K562 (cell line): ENCODE data around the gene GBX1. TPM values are rescaled to one million over a fixed set of nuclear protein-coding genes. Genes with fewer than 3 reads are reported as not detected.
A peak's percentile ranks its signal among the peaks of the same experiment; 100 is the strongest.

Source experiments
- CHD4 ChIP-seq: fragments of 200-600 bp; sonication (generic); IDR thresholded peaks from 3 replicates; pipeline ENCODE4 v1.6.1; 2012; ENCODE audit warnings: low read depth, mild to moderate bottlenecking, mixed read lengths, low read length, inconsistent platforms; ENCODE audit not compliant: insufficient read depth, insufficient replicate concordance, poor library complexity, severe bottlenecking
- CREBBP ChIP-seq: IDR thresholded peaks from one replicate; pipeline ENCODE4 v1.6.1; 2012; ENCODE audit warnings: low read depth, mild to moderate bottlenecking, control low read depth, inconsistent platforms, low read length
- ELF4 ChIP-seq: fragments of 450-650 bp; formaldehyde crosslinking; IDR thresholded peaks from 2 replicates; pipeline ENCODE4 v1.4.0; 2022; ENCODE audit warnings: missing genetic modification characterization
- FOXK1 ChIP-seq: sonication (generic); formaldehyde crosslinking; IDR thresholded peaks from 2 replicates; pipeline ENCODE4 v1.8.0; 2022; ENCODE audit warnings: missing genetic modification reagents, mild to moderate bottlenecking, borderline replicate concordance
- HDAC8 ChIP-seq: fragments of 450-650 bp; IDR thresholded peaks from 2 replicates; pipeline ENCODE4 v1.6.1; 2016; ENCODE audit warnings: mild to moderate bottlenecking, missing genetic modification characterization, moderate library complexity, missing compliant biosample characterization
- HNRNPL ChIP-seq: fragments of 200-400 bp; formaldehyde crosslinking; IDR thresholded peaks from 2 replicates; pipeline ENCODE4 v1.6.1; 2017; ENCODE audit warnings: low read depth, mild to moderate bottlenecking, low read length
- JUNB ChIP-seq: fragments of 450-650 bp; formaldehyde crosslinking; conservative IDR thresholded peaks from 2 replicates; pipeline ENCODE4 v1.4.0; 2020; ENCODE audit warnings: mild to moderate bottlenecking
- KHSRP ChIP-seq: fragments of 450-650 bp; IDR thresholded peaks from 2 replicates; pipeline ENCODE4 v1.6.1; 2017
- KLF10 ChIP-seq: fragments of 250-450 bp; sonication (Bioruptor Pico); IDR thresholded peaks from 2 replicates; pipeline ENCODE4 v1.6.1; 2021; ENCODE audit warnings: matching md5 sums
- PPARD ChIP-seq: fragments of 250-450 bp; sonication (Bioruptor Pico); IDR thresholded peaks from 2 replicates; pipeline ENCODE4 v1.8.0; 2022; ENCODE audit warnings: inconsistent platforms, mild to moderate bottlenecking, moderate library complexity
- RBM34 ChIP-seq: fragments of 200-400 bp; formaldehyde crosslinking; IDR thresholded peaks from 2 replicates; pipeline ENCODE4 v1.6.1; 2018; ENCODE audit warnings: low read length, borderline replicate concordance; ENCODE audit not compliant: insufficient read depth
- SMARCA5 ChIP-seq: fragments of 450-650 bp; IDR thresholded peaks from 2 replicates; pipeline ENCODE4 v1.6.1; 2016
- SPI1 ChIP-seq: IDR thresholded peaks from 2 replicates; pipeline ENCODE4 v1.6.1; 2011; ENCODE audit warnings: low read depth, low read length, control low read depth, borderline replicate concordance
- SREBF2 ChIP-seq: sonication (generic); formaldehyde crosslinking; IDR thresholded peaks from 2 replicates; pipeline ENCODE4 v1.4.0; 2020; ENCODE audit warnings: mild to moderate bottlenecking, missing genetic modification reagents
- YBX1 ChIP-seq: fragments of 450-650 bp; IDR thresholded peaks from 2 replicates; pipeline ENCODE4 v1.7.1; 2016; ENCODE audit warnings: mild to moderate bottlenecking
- ZBTB7A ChIP-seq: IDR thresholded peaks from 2 replicates; pipeline ENCODE4 v1.6.1; 2011; ENCODE audit warnings: low read depth, mild to moderate bottlenecking, low read length, moderate library complexity, borderline replicate concordance; ENCODE audit not compliant: control insufficient read depth
- ZNF311 ChIP-seq: fragments of 250-450 bp; sonication (Bioruptor Pico); IDR thresholded peaks from 2 replicates; pipeline ENCODE4 v1.4.0; 2020; ENCODE audit warnings: mild to moderate bottlenecking, moderate library complexity
- polyA plus RNA-seq, 8 experiments: library from polyadenylated mRNA; depleted of rRNA in 4 of 8; stranded (reverse) in 5 of 8; unstranded in 3 of 8; fragments of >200 nt; fragmentation: Nextera tagmentation in 2 of 8; fragmentation: Illumina TruSeq in 1 of 8; extraction: Ambion mirVana in 2 of 8; extraction: Trizol in 1 of 8; gene quantifications; 2 replicates each; pipeline versions ENCODE4 v1.2.1 to v1.2.3, GENCODE V29; 2011 to 2014; ENCODE audit warnings: inconsistent platforms in 1 of 8, missing spikeins in 1 of 8
- total RNA-seq, 7 experiments: library from RNA; depleted of rRNA in 6 of 7; stranded (reverse); fragments of >200 nt in 6 of 7; fragmentation: Illumina TruSeq in 2 of 7; extraction: Trizol in 2 of 7; gene quantifications; 2 replicates each; pipeline versions ENCODE4 v1.2.1 to v1.2.3, GENCODE V29; 2011 to 2021; ENCODE audit warnings: low replicate concordance in 1 of 7
- TF ChIP-seq, protein P1 (sequence below): fragments of 250-450 bp; sonication (Bioruptor Pico); IDR thresholded peaks from 2 replicates; pipeline ENCODE4 v1.8.0; 2022; ENCODE audit warnings: inconsistent platforms, mild to moderate bottlenecking, moderate library complexity, borderline replicate concordance
- TF ChIP-seq, protein P2 (sequence below): fragments of 250-450 bp; sonication (Bioruptor Pico); IDR thresholded peaks from 2 replicates; pipeline ENCODE4 v1.8.0; 2022; ENCODE audit warnings: moderate library complexity, mild to moderate bottlenecking, inconsistent platforms
- TF ChIP-seq, protein P3 (sequence below), 2 experiments: fragments of 450-650 bp in 1 of 2; sonication (generic) in 1 of 2; formaldehyde crosslinking in 1 of 2; IDR thresholded peaks in 1 of 2; conservative IDR thresholded peaks in 1 of 2; 2 replicates each; pipeline versions ENCODE4 v1.6.1 to v1.8.1; 2016 to 2023; ENCODE audit warnings: mild to moderate bottlenecking in 2 of 2, moderate library complexity in 2 of 2, inconsistent platforms in 1 of 2, missing genetic modification reagents in 1 of 2
- TF ChIP-seq, protein P4 (sequence below): sonication (generic); formaldehyde crosslinking; IDR thresholded peaks from 2 replicates; pipeline ENCODE4 v1.8.0; 2023; ENCODE audit warnings: mild to moderate bottlenecking, missing genetic modification reagents
- TF ChIP-seq, protein P5 (sequence below): fragments of 250-450 bp; sonication (Bioruptor Pico); IDR thresholded peaks from 2 replicates; pipeline ENCODE4 v1.8.0; 2021; ENCODE audit warnings: moderate library complexity, mild to moderate bottlenecking, inconsistent platforms
- TF ChIP-seq, protein P6 (sequence below): sonication (generic); formaldehyde crosslinking; IDR thresholded peaks from 2 replicates; pipeline ENCODE4 v1.8.0; 2022; ENCODE audit warnings: mild to moderate bottlenecking, missing genetic modification reagents

GBX1 gene
- total and polyA plus RNA-seq, 9 of the 15 experiments (the other 6 are each of a cell fraction or from before 2014, with no cell fraction given), result not detected

DNA sequence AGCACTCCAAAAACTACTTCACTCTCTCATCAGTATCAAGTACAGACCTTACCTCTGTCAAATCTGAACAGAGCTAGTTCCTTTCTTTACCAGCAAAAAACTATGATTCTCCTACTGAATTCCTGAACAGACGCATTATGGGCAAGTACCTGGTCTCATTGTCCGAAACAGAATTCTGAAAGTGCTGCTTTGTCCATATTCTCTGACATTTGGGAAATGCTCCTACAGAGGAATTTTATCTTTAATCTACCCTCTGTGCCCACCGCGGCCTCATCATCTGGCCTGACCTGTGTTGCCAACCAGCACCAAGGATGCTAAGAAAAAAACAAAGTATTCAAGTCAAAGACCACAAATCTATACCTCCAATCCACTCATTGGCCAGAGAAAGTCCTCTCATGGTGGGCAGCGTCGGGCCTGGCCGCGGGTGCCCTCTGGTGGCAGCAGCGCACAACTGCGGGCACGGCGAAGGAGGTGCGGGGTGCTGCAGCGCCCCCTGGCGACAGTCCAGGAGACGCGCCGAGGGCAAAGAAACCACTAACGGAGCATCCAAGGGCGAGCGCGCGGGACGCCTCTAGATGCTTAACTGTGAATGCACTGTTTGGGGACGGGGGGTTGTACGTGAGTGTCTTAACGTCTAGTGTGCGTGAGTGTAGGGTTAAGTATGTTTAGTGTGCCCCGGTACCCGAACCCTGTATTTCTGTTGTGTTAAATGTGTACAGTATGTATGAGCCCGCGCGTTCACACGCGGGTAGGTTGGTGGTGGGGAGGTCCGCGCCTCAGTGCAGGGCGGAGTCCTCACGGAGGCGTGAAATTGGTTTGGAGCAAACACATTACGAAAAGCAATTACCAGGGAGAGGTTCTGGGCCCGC lies 5.0 kb upstream of the GBX1 start (continued):
- TF ChIP-seq, protein P1, sequence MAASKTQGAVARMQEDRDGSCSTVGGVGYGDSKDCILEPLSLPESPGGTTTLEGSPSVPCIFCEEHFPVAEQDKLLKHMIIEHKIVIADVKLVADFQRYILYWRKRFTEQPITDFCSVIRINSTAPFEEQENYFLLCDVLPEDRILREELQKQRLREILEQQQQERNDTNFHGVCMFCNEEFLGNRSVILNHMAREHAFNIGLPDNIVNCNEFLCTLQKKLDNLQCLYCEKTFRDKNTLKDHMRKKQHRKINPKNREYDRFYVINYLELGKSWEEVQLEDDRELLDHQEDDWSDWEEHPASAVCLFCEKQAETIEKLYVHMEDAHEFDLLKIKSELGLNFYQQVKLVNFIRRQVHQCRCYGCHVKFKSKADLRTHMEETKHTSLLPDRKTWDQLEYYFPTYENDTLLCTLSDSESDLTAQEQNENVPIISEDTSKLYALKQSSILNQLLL (CRISPR knock-in tag), result no peak
- TF ChIP-seq ZBTB7A, result peak; percentile 76
- no peak for TF ChIP-seq JUNB
- TF ChIP-seq CHD4, result no peak
- TF ChIP-seq, protein P2, sequence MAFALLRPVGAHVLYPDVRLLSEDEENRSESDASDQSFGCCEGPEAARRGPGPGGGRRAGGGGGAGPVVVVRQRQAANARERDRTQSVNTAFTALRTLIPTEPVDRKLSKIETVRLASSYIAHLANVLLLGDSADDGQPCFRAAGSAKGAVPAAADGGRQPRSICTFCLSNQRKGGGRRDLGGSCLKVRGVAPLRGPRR (CRISPR knock-in tag), result no peak
- no peak for TF ChIP-seq FOXK1 (CRISPR knock-in tag)
- no peak for TF ChIP-seq SPI1
- no peak for TF ChIP-seq ELF4 (CRISPR knock-in tag)
- TF ChIP-seq, protein P3, sequence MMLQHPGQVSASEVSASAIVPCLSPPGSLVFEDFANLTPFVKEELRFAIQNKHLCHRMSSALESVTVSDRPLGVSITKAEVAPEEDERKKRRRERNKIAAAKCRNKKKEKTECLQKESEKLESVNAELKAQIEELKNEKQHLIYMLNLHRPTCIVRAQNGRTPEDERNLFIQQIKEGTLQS (IDR thresholded peaks at IDR 0.05), result no peak
- TF ChIP-seq, protein P3 (CRISPR knock-in tag; conservative IDR thresholded peaks at IDR 0.05), result peak; percentile 84
- TF ChIP-seq SMARCA5, result no peak
- TF ChIP-seq SREBF2 (CRISPR knock-in tag), result no peak
- no peak for TF ChIP-seq PPARD (CRISPR knock-in tag)
- TF ChIP-seq, protein P4, sequence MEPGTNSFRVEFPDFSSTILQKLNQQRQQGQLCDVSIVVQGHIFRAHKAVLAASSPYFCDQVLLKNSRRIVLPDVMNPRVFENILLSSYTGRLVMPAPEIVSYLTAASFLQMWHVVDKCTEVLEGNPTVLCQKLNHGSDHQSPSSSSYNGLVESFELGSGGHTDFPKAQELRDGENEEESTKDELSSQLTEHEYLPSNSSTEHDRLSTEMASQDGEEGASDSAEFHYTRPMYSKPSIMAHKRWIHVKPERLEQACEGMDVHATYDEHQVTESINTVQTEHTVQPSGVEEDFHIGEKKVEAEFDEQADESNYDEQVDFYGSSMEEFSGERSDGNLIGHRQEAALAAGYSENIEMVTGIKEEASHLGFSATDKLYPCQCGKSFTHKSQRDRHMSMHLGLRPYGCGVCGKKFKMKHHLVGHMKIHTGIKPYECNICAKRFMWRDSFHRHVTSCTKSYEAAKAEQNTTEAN (CRISPR knock-in tag), result no peak
- TF ChIP-seq RBM34, result no peak
- TF ChIP-seq, protein P5, sequence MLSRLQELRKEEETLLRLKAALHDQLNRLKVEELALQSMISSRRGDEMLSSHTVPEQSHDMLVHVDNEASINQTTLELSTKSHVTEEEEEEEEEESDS, result no peak
- TF ChIP-seq KLF10, result no peak
- TF ChIP-seq KHSRP, result no peak
- TF ChIP-seq ZNF311 (CRISPR knock-in tag), result no peak
- TF ChIP-seq HDAC8 (tag), result no peak
- TF ChIP-seq, protein P6, sequence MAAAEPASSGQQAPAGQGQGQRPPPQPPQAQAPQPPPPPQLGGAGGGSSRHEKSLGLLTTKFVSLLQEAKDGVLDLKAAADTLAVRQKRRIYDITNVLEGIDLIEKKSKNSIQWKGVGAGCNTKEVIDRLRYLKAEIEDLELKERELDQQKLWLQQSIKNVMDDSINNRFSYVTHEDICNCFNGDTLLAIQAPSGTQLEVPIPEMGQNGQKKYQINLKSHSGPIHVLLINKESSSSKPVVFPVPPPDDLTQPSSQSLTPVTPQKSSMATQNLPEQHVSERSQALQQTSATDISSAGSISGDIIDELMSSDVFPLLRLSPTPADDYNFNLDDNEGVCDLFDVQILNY, result peak; percentile 67; the same call in 1 of the 2 replicates
- no peak for TF ChIP-seq YBX1
- no peak for TF ChIP-seq HNRNPL
- no peak for TF ChIP-seq CREBBP
